Activated T-helper 9 cell treated with anti-CD3 and anti-CD28 coated beads, Interleukin-2, amount 50 U/mL, for 16 hours (primary cell): ENCODE data around the gene GRB10.
"Not testable (repeated sequence)": the region's sequence is repeated elsewhere in the genome, so short reads cannot be mapped to it uniquely, and the experiment has no call there.

Source experiments
- DNase-seq: peaks from one replicate; pipeline ENCODE4 v3.0.0-alpha.2; 2020; ENCODE audit warnings: low read depth

Gene GRB10

GRCh38 chr7:50778189-50778588, 4.5 kb downstream of the GRB10 start:
- no peak for DNase-seq

DNA sequence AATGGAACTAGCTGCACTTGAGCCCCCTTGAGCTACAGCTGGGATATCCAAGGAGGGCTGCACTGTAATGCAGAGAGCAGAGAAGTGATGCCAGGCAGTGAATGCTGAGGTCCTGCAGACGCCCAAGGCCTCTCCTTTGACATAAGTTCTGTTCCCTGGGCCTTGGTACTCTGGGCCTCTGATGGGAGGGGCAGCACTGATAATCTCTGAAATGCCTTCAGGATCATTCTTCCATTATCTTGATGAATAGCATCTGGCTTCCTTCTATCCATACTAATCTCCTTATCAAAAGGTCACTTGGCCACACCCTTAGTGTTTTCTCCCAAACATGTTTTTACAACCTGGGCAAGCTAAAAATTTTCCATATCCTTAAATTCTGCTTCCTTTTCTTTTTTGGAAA, 6.9 kb downstream of the GRB10 start:
- no peak for DNase-seq

GRCh38 chr7:50775231-50775630, 7.5 kb downstream of the GRB10 start:
- no peak for DNase-seq

GRCh38 chr7:50774319-50774718, 8.4 kb downstream of the GRB10 start:
- DNase-seq: no peak

DNA sequence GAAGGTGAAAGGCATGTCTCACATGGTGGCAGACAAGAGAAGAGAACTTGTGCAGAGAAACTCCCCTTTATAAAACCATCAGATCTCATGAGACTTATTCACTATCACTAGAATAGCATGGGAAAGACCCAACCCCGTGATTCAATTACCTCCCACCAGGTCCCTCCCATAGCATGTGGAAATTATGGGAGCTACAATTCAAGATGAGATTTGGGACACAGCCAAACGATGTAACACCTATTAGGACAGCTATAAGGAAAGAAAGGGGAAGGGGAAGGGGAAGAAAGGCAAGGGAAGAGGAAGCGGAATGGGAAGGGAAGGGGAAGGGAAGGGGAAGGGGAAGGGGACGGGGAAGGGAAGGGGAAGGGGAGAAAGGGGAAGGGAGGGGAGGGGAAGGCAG, 9.6 kb downstream of the GRB10 start:
- not testable (repeated sequence) for DNase-seq

GRCh38 chr7:50771120-50772002, 11.3 kb downstream of the GRB10 start:
- DNase-seq: no peak

GRCh38 chr7:50768485-50769474, 13.9 kb downstream of the GRB10 start:
- no peak for DNase-seq

- no peak for DNase-seq
These were observed 15.9 kb downstream of the GRB10 start for GRCh38 chr7:50766849-50767207.

GRCh38 chr7:50766106-50766848, 16.4 kb downstream of the GRB10 start:
- no peak for DNase-seq

DNA sequence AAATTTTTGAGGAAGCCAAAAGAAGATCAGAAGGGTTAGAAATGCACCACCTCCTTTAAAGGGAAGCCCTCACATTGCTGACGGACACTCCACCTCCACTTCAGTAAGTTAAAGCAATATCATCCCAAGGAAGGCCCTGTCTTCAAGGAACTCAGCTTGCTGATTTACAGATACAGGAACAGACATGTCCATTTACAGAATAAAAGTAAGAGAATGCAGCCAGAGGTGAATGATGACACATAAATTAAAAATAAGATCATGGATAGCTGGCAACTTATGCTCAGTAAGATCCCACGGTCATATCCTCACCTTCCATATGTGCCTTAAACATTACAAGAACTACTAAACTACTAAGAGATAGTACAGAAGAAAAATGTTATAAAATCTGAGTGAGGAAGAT, 20.4 kb downstream of the GRB10 start:
- no peak for DNase-seq

DNA sequence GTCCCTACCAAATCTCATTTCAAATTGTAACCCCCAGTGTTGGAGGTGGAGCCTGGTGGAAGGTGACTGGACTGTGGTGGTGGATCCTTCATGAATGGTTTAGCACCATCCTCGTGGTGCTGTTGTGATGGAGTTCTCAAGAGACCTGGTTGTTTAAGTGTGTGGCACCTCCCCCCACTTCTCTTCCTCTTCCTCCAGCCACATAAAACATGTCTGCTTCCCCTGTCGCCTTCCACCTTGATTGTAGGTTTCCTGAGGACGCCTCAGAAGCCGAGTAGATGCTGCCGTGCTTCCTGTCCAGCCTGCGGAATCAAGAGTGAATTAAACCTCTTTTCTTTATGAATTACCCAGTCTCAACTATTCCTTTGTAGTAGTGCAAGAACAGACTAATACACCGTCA, 21.0 kb downstream of the GRB10 start:
- DNase-seq: no peak

DNA sequence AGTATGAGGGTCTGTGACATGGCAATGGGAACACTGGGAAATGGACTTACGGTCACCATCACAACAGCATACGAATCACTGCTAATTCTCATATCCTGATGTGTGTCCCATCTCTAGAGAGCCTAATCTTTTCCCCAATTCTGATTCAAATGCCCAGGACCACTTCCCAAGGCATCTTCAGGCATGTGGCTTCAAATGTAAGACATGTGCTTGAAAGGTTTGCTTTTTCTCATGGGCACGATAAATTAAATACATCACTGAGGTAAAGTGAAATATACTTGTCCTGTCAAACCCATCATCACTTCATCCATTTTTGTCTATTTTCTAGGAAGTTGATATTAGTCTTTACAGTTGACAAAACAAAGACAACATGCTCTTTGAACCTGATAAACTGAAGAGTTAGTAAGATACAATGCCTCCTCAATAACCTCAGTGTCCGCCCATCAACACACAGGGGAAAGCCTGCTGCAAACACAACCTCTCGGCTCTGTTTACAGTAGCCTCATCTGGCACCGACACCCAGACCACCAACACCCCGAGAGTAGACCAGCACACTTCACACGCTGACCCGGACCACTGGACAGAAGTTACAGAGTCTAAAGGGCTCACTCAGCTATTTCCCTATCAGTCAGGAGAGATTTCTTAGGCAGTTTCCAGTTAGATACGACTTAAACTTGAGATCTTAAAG, 24.8 kb downstream of the GRB10 start:
- DNase-seq: no peak

DNA sequence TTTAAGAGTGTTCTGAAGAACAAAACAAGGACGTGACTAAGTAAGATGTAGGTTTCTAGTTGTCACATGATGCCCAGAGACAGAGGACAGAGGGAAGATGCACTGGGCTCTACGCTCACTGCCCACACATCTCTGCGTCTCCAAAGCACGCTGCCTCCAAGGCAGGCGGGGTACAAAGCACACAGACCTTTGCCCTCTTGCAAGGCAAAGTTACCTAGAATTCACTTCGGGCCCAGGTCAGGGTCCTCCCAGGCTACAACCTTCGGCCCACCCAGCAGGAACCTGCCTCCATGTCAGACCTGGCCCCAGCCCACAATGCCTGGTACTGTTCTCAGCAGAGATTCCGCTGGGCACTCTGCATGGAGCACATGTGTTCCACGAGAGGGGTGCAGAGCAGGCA, 26.5 kb downstream of the GRB10 start:
- DNase-seq: no peak

GRCh38 chr7:50754684-50755083, 28.0 kb downstream of the GRB10 start:
- no peak for DNase-seq

DNA sequence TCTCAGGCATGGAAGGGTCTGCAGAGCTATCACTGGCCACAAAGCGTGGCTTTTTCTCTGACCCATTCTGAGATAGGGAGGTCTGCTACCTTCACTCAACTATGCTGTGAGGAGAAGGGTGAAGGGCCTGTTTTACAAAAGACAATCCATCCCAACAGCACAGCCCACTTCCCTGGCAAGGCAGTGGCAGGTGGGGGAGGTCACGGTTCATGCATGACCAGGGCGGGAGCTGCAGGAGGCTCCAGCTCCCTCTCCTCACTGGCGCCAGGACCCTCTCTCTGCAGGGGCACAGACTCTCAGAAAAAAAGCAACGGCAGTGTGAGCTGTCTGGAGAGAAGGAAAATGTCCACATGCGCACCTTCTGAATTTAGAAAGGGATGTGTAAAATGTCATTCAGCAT, 28.5 kb downstream of the GRB10 start:
- DNase-seq: no peak

GRCh38 chr7:50752422-50752821, 30.3 kb downstream of the GRB10 start:
- no peak for DNase-seq

DNA sequence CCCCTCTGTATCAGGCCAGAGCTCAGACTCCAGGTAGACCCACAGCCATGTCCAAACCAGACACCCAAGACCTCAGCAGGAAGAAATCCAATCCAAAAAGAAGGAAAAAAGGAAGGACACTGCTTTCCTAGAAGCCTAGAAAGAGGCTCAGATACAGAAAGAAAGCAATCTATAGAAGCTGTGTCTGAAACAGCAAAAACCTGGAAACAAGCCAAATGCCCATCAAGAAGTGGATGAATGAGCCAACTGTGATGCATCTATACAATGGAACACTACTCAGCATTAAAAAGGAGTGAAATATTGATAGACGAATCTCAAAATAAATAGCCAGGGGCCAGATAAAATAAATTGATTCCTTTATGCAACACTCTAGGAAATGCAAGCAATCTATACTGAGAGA, 31.6 kb downstream of the GRB10 start:
- DNase-seq: no peak

DNA sequence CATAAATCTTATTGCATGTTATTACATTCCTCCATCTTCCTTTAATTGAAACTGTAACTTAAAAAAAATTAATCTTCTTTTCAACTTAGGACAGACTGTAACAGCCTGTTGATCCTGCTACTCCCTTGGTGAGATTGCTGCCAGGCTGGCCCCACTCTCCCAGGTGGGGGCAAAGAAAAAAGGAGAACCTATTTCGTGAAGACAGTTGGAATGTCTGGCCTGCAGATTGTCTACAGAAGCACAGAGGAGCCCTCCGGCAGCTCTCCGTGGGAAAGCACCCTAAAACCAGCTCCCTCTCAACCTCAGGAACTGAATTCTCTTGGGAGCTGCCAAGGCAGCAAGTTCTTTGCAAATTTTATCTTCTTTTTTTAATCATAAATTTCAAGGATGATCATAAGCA, 32.8 kb downstream of the GRB10 start:
- no peak for DNase-seq

GRCh38 chr7:50748472-50748871, 34.2 kb downstream of the GRB10 start:
- no peak for DNase-seq

GRCh38 chr7:50745835-50746234, 36.9 kb downstream of the GRB10 start:
- DNase-seq: no peak

GRCh38 chr7:50745336-50745735, 37.4 kb downstream of the GRB10 start:
- DNase-seq: no peak

- DNase-seq: no peak
These were observed 38.8 kb downstream of the GRB10 start for GRCh38 chr7:50743893-50744292.
